ENCODE measurements around the gene TMEM26.

GRCh38 chr10:61378865-61379264, 74.3 kb downstream of the TMEM26 start:
- no peak for TF ChIP-seq CTCF (IDR thresholded peaks at IDR 0.05; ENCODE audit: insufficient read depth, low read depth, low read length)
- no peak for TF ChIP-seq EZH2 (IDR thresholded peaks at IDR 0.05; ENCODE audit: insufficient read depth, low read length)
